Heart left ventricle (tissue), 13 donors: ENCODE measurements around the gene VMAC.
"Not testable (repeated sequence)": the region's sequence is repeated elsewhere in the genome, so short reads cannot be mapped to it uniquely, and the experiment has no call there.

Experiments
- CTCF ChIP-seq, 12 donors: fragments of 200-600 bp; sonication (generic) in 4 of 12; IDR thresholded peaks; one replicate each; pipeline versions ENCODE4 v1.5.0 to v1.8.0; 2018 to 2022; ENCODE audit warnings: antibody characterized with exemption in 12 of 12, mild to moderate bottlenecking in 5 of 12
- POLR2A ChIP-seq, 2 donors: fragments of 450-650 bp; IDR thresholded peaks; one replicate each; pipeline ENCODE4 v1.6.1; 2017; ENCODE audit warnings: antibody characterized with exemption in 2 of 2, mild to moderate bottlenecking in 2 of 2, moderate library complexity in 2 of 2
- donor health status: ischemic (EF 13 %, LVEDD 7.1; RV severe dilation, severe dysfunction).
- donor health status: DM: no; HTN: yes; CAD: no.
- donor health status: DM: no; HTN: no; CAD: no.
- donor health status: ischemic (EF 25% LVEDD 6.9; RV normal size, moderate dysfunction).
- donor health status: ischemic (EF 25% LVEDD 5.7; RV mildly dilated, moderate dysfunction).
- donor health status: ischemic (EF 35%, LVEDD 5.7; RV mildly dilated, moderate dysfunction).
- donor health status: nonischemic (EF 11% LVEDD 7.7; RV severe dilation, severe dysfunction).
- donor health status: DM: yes; HTN: yes; CAD: no.
- donor health status: PGD.
- donor health status: ischemic (EF 29% LVEDD 5.4; RV normal size, mild dysfunction).
- donor health status: nonischemic (EF 23%, LVEDD 6.1; RV moderate dilation, normal function).

- TF ChIP-seq POLR2A, CTCF (IDR thresholded peaks at IDR 0.05): not testable (repeated sequence)
Measured at GRCh38 chr19:5874496-5874895, 30.2 kb upstream of the VMAC start.
